ENCODE data around the gene USP20.
"Not testable (repeated sequence)": the region's sequence is repeated elsewhere in the genome, so short reads cannot be mapped to it uniquely, and the experiment has no call there.

The USP20 gene

GRCh38 chr9:129794549-129794948 is 40.7 kb upstream of the USP20 start:
- TF ChIP-seq, protein P1, sequence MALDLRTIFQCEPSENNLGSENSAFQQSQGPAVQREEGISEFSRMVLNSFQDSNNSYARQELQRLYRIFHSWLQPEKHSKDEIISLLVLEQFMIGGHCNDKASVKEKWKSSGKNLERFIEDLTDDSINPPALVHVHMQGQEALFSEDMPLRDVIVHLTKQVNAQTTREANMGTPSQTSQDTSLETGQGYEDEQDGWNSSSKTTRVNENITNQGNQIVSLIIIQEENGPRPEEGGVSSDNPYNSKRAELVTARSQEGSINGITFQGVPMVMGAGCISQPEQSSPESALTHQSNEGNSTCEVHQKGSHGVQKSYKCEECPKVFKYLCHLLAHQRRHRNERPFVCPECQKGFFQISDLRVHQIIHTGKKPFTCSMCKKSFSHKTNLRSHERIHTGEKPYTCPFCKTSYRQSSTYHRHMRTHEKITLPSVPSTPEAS (tag by site-specific recombination; IDR thresholded peaks at IDR 0.05), result no peak
- peak; percentile 23; the same call in 1 of the 2 replicates for TF ChIP-seq ZNF768 (tag by site-specific recombination; IDR thresholded peaks at IDR 0.05)
- no peaks in the 10 kb centered on the region for H3K4me1 ChIP-seq (ENCODE audit: control insufficient read depth, insufficient read depth, low read length)
- no peaks in the 10 kb centered on the region for H3K36me3 ChIP-seq (ENCODE audit: control insufficient read depth in 2 of 2, insufficient read depth in 1 of 2, low read length in 2 of 2)
- CTCF ChIA-PET, result interaction anchor here (0.7 to 1.5 kb wide), 2 partner anchors 13 to 56 kb away, joined by 3 to 9 read pairs; no protein-coding TSS in a partner anchor
- H3K27ac ChIP-seq (ENCODE audit: extremely low read depth, low read depth, low read length), result no peak overlapping the region
- POLR2A ChIA-PET, result no interaction called here
- no peaks in the 10 kb centered on the region for H3K9me3 ChIP-seq (ENCODE audit: control insufficient read depth, insufficient read depth, low read depth, low read length)
- no peak overlapping the region for H3K4me3 ChIP-seq (ENCODE audit: low read depth, low read length)

DNA sequence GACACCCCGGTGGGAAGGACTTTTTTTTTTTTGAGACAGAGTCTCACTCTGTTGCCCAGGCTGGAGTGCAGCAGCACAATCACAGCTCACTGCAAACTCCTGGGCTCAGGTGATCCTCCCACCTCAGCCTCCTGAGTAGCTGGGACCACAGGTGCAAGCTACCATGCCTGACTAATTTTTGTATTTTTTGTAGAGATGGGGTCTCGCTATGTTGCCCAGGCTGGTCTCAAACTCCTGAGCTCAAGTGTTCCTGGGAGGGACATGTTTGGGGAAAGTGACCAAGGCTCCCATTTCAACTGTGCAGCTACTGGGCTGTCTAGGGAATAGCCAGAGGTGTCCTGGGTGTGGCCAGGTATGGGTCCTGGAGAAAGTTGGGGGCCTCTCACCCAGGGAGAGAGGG is 39.2 kb upstream of the USP20 start:
- POLR2A ChIA-PET; H3K4me1 ChIP-seq (ENCODE audit: control insufficient read depth, insufficient read depth, low read length); H3K36me3 ChIP-seq (ENCODE audit: control insufficient read depth in 2 of 2, insufficient read depth in 1 of 2, low read length in 2 of 2); H3K4me3 ChIP-seq (ENCODE audit: low read depth, low read length); H3K27ac ChIP-seq (ENCODE audit: extremely low read depth, low read depth, low read length); H3K9me3 ChIP-seq (ENCODE audit: control insufficient read depth, insufficient read depth, low read depth, low read length): not testable (repeated sequence)
- CTCF ChIA-PET, result interaction anchor here (1.0 kb wide), 1 partner anchor 70 kb away, joined by 3 read pairs; no protein-coding TSS in a partner anchor
- TF ChIP-seq ZNF121 (tag by site-specific recombination; IDR thresholded peaks at IDR 0.05) (peak; percentile 76), ZNF335 (tag by site-specific recombination; conservative IDR thresholded peaks at IDR 0.05) (peak; percentile 91)

- CTCF ChIA-PET, result interaction anchor here (0.7 to 2.0 kb wide), 3 partner anchors 8 to 72 kb away, joined by 3 to 6 read pairs (median 5); no protein-coding TSS in a partner anchor
- H3K27ac ChIP-seq (ENCODE audit: extremely low read depth, low read depth, low read length), result no peak overlapping the region
- POLR2A ChIA-PET, result no interaction called here
Measured at GRCh38 chr9:129798973-129799372, 36.3 kb upstream of the USP20 start.

GRCh38 chr9:129801504-129801903 is 33.8 kb upstream of the USP20 start:
- Histone ChIP-seq H3K36me3 (ENCODE audit: control insufficient read depth in 2 of 2, insufficient read depth in 1 of 2, low read length in 2 of 2) (peaks cover 5 to 19% of the 10 kb centered on the region in 2 experiments; a peak in 2 of 3 replicates), H3K27ac (ENCODE audit: extremely low read depth, low read depth, low read length) (no peak overlapping the region), H3K4me3 (ENCODE audit: low read depth, low read length) (no peak overlapping the region), H3K4me1 (ENCODE audit: control insufficient read depth, insufficient read depth, low read length) (no peaks in the 10 kb centered on the region), H3K9me3 (ENCODE audit: control insufficient read depth, insufficient read depth, low read depth, low read length) (no peaks in the 10 kb centered on the region)
- ChIA-PET POLR2A (interaction anchor here (0.6 to 1.0 kb wide), 3 partner anchors 34 to 1916 kb away, joined by 3 to 7 read pairs (median 3); partner anchors contain the start of genes NTMT1 and USP20), CTCF (interaction anchor here (1.0 to 2.9 kb wide), 2 partner anchors 11 to 700 kb away, joined by 3 to 12 read pairs; no protein-coding TSS in a partner anchor)
- TF ChIP-seq, protein P2, sequence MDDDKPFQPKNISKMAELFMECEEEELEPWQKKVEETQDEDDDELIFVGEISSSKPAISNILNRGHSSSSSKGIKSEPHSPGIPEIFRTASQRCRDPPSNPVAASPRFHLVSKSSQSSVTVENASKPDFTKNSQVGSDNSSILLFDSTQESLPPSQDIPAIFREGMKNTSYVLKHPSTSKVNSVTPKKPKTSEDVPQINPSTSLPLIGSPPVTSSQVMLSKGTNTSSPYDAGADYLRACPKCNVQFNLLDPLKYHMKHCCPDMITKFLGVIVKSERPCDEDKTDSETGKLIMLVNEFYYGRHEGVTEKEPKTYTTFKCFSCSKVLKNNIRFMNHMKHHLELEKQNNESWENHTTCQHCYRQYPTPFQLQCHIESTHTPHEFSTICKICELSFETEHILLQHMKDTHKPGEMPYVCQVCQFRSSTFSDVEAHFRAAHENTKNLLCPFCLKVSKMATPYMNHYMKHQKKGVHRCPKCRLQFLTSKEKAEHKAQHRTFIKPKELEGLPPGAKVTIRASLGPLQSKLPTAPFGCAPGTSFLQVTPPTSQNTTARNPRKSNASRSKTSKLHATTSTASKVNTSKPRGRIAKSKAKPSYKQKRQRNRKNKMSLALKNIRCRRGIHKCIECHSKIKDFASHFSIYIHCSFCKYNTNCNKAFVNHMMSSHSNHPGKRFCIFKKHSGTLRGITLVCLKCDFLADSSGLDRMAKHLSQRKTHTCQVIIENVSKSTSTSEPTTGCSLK (tag by site-specific recombination; IDR thresholded peaks at IDR 0.05), result no peak
- TF ChIP-seq ZNF560 (tag by site-specific recombination; IDR thresholded peaks at IDR 0.05; ENCODE audit: borderline replicate concordance), result no peak
- TF ChIP-seq ZBTB1 (tag by site-specific recombination; IDR thresholded peaks at IDR 0.05), result no peak
- TF ChIP-seq, protein P3, sequence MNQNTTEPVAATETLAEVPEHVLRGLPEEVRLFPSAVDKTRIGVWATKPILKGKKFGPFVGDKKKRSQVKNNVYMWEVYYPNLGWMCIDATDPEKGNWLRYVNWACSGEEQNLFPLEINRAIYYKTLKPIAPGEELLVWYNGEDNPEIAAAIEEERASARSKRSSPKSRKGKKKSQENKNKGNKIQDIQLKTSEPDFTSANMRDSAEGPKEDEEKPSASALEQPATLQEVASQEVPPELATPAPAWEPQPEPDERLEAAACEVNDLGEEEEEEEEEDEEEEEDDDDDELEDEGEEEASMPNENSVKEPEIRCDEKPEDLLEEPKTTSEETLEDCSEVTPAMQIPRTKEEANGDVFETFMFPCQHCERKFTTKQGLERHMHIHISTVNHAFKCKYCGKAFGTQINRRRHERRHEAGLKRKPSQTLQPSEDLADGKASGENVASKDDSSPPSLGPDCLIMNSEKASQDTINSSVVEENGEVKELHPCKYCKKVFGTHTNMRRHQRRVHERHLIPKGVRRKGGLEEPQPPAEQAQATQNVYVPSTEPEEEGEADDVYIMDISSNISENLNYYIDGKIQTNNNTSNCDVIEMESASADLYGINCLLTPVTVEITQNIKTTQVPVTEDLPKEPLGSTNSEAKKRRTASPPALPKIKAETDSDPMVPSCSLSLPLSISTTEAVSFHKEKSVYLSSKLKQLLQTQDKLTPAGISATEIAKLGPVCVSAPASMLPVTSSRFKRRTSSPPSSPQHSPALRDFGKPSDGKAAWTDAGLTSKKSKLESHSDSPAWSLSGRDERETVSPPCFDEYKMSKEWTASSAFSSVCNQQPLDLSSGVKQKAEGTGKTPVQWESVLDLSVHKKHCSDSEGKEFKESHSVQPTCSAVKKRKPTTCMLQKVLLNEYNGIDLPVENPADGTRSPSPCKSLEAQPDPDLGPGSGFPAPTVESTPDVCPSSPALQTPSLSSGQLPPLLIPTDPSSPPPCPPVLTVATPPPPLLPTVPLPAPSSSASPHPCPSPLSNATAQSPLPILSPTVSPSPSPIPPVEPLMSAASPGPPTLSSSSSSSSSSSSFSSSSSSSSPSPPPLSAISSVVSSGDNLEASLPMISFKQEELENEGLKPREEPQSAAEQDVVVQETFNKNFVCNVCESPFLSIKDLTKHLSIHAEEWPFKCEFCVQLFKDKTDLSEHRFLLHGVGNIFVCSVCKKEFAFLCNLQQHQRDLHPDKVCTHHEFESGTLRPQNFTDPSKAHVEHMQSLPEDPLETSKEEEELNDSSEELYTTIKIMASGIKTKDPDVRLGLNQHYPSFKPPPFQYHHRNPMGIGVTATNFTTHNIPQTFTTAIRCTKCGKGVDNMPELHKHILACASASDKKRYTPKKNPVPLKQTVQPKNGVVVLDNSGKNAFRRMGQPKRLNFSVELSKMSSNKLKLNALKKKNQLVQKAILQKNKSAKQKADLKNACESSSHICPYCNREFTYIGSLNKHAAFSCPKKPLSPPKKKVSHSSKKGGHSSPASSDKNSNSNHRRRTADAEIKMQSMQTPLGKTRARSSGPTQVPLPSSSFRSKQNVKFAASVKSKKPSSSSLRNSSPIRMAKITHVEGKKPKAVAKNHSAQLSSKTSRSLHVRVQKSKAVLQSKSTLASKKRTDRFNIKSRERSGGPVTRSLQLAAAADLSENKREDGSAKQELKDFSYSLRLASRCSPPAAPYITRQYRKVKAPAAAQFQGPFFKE (tag by site-specific recombination; IDR thresholded peaks at IDR 0.05; ENCODE audit: borderline replicate concordance), result no peak
- no peak for TF ChIP-seq ZBTB48 (tag by site-specific recombination; IDR thresholded peaks at IDR 0.05)
- TF ChIP-seq ZNF48 (tag by site-specific recombination; IDR thresholded peaks at IDR 0.05), result no peak
- TF ChIP-seq ZNF121 (tag by site-specific recombination; IDR thresholded peaks at IDR 0.05), result no peak
- TF ChIP-seq, protein P4, sequence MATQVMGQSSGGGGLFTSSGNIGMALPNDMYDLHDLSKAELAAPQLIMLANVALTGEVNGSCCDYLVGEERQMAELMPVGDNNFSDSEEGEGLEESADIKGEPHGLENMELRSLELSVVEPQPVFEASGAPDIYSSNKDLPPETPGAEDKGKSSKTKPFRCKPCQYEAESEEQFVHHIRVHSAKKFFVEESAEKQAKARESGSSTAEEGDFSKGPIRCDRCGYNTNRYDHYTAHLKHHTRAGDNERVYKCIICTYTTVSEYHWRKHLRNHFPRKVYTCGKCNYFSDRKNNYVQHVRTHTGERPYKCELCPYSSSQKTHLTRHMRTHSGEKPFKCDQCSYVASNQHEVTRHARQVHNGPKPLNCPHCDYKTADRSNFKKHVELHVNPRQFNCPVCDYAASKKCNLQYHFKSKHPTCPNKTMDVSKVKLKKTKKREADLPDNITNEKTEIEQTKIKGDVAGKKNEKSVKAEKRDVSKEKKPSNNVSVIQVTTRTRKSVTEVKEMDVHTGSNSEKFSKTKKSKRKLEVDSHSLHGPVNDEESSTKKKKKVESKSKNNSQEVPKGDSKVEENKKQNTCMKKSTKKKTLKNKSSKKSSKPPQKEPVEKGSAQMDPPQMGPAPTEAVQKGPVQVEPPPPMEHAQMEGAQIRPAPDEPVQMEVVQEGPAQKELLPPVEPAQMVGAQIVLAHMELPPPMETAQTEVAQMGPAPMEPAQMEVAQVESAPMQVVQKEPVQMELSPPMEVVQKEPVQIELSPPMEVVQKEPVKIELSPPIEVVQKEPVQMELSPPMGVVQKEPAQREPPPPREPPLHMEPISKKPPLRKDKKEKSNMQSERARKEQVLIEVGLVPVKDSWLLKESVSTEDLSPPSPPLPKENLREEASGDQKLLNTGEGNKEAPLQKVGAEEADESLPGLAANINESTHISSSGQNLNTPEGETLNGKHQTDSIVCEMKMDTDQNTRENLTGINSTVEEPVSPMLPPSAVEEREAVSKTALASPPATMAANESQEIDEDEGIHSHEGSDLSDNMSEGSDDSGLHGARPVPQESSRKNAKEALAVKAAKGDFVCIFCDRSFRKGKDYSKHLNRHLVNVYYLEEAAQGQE (tag by site-specific recombination; IDR thresholded peaks at IDR 0.05), result no peak

More at GRCh38 chr9:129798973-129799372, 36.3 kb upstream of the USP20 start:
- Histone ChIP-seq H3K4me3 (ENCODE audit: low read depth, low read length) (no peak overlapping the region), H3K4me1 (ENCODE audit: control insufficient read depth, insufficient read depth, low read length) (no peaks in the 10 kb centered on the region), H3K9me3 (ENCODE audit: control insufficient read depth, insufficient read depth, low read depth, low read length) (no peaks in the 10 kb centered on the region), H3K36me3 (ENCODE audit: control insufficient read depth in 2 of 2, insufficient read depth in 1 of 2, low read length in 2 of 2) (peaks cover 0 to under 1% of the 10 kb centered on the region in 2 experiments; a peak in 1 of 3 replicates)
- TF ChIP-seq KLF10 (tag by site-specific recombination; IDR thresholded peaks at IDR 0.05) (no peak), SP7 (tag by site-specific recombination; IDR thresholded peaks at IDR 0.05) (no peak), ZNF394 (tag by site-specific recombination; IDR thresholded peaks at IDR 0.05; ENCODE audit: borderline replicate concordance) (no peak), ZNF16 (tag by site-specific recombination; IDR thresholded peaks at IDR 0.05; ENCODE audit: low read depth) (no peak), ZBTB48 (tag by site-specific recombination; IDR thresholded peaks at IDR 0.05) (no peak), MZF1 (tag by site-specific recombination; IDR thresholded peaks at IDR 0.05; ENCODE audit: borderline replicate concordance) (no peak), FEZF1 (tag by site-specific recombination; IDR thresholded peaks at IDR 0.05) (no peak)

All from HEK293 (cell line).